Natural killer cell (primary cell): ENCODE measurements around the gene POU2F2. TPM values are rescaled to one million over a fixed set of nuclear protein-coding genes. Genes with fewer than 3 reads are reported as not detected.

Experiments
- ATAC-seq, 3 donors: fragments of 150-1000 bp in 2 of 3; fragments of 200-7000 bp in 1 of 3; cut with Tn5 transposase; 1 replicate in 1 of 3; 2 replicates in 2 of 3; pipeline ENCODE4 v1.10.0; 2021; ENCODE audit warnings: mild to moderate bottlenecking in 2 of 3, moderate library complexity in 2 of 3
- DNase-seq, 2 donors: peaks; one replicate each; pipeline versions ENCODE4 v3.0.0 to v3.0.0-alpha.2; 2013 to 2021; ENCODE audit warnings: mixed read lengths in 1 of 2
- H3K27ac ChIP-seq: one replicate; pipeline ENCODE4 v1.5.1; 2013; ENCODE audit warnings: mild to moderate bottlenecking, low read length
- H3K27me3 ChIP-seq: one replicate; pipeline ENCODE4 v1.6.1; 2013; ENCODE audit warnings: low read length; ENCODE audit not compliant: control insufficient read depth, insufficient read depth
- H3K36me3 ChIP-seq: one replicate; pipeline ENCODE4 v1.6.1; 2013; ENCODE audit warnings: low read length; ENCODE audit not compliant: control insufficient read depth, insufficient read depth
- H3K4me1 ChIP-seq: one replicate; pipeline ENCODE4 v1.6.1; 2013; ENCODE audit warnings: low read length; ENCODE audit not compliant: control insufficient read depth, insufficient read depth
- H3K4me3 ChIP-seq: one replicate; pipeline ENCODE4 v1.5.1; 2013; ENCODE audit warnings: low read length
- H3K9me3 ChIP-seq: one replicate; pipeline ENCODE4 v1.6.1; 2013; ENCODE audit warnings: low read length; ENCODE audit not compliant: control insufficient read depth, insufficient read depth
- H3K27ac Mint-ChIP-seq, 2 donors: one replicate each; pipeline ENCODE4 v1.8.0; 2022; ENCODE audit warnings: mild to moderate bottlenecking in 2 of 2, mixed read lengths in 2 of 2, moderate library complexity in 1 of 2
- H3K27me3 Mint-ChIP-seq, 2 donors: one replicate each; pipeline ENCODE4 v1.8.0; 2022; ENCODE audit warnings: low read depth in 2 of 2, mixed read lengths in 2 of 2
- H3K36me3 Mint-ChIP-seq: one replicate; pipeline ENCODE4 v1.8.0; 2022; ENCODE audit warnings: mixed read lengths
- H3K4me1 Mint-ChIP-seq, 2 donors: one replicate each; pipeline ENCODE4 v1.8.0; 2022; ENCODE audit warnings: mixed read lengths in 2 of 2
- H3K4me3 Mint-ChIP-seq: one replicate; pipeline ENCODE4 v1.8.0; 2022; ENCODE audit warnings: mild to moderate bottlenecking, moderate library complexity, mixed read lengths
- H3K9me3 Mint-ChIP-seq, 2 donors: one replicate each; pipeline ENCODE4 v1.8.0; 2022; ENCODE audit warnings: mixed read lengths in 2 of 2
- WGBS: methylation state at CpG from one replicate; pipeline ENCODE4 v1.1.7; 2013; ENCODE audit warnings: missing lambda C conversion rate; ENCODE audit not compliant: insufficient coverage; 5-methylcytosine and 5-hydroxymethylcytosine counted together
- intact Hi-C: fragments of 100-400 bp; cut with micrococcal nuclease; formaldehyde crosslinking; loops from one replicate; pipeline ENCODE4 v1.14.2; 2022
- total RNA-seq, 4 donors: library from RNA; stranded (reverse); fragments of 120-200 nt in 1 of 4; gene quantifications; one replicate each; pipeline versions ENCODE4 v1.2.3 to v1.2.4, GENCODE V29; 2013 to 2022
- TF ChIP-seq, protein P1 (sequence below): fragments of 200-600 bp; IDR thresholded peaks from one replicate; pipeline ENCODE4 v1.8.0; 2022; ENCODE audit warnings: antibody characterized with exemption

The POU2F2 gene
- total RNA-seq, 3 donors from 2014 or later (not counting 1 experiment from before 2014, with no cell fraction given): 27.3 to 40.8 (median 29.3) TPM

- peaks cover 0 to 5% of the 10 kb centered on the region in 2 donors for H3K4me1 Mint-ChIP-seq
- H3K4me1 ChIP-seq: peaks cover 15% of the 10 kb centered on the region
- intact Hi-C loops: no loop called here
- H3K4me3 ChIP-seq: no peak overlapping the region
- DNase-seq (no peak), ATAC-seq (no peak)
- WGBS: 93% methylated on average over 4 of the region's 4 CpGs
- TF ChIP-seq, protein P1, sequence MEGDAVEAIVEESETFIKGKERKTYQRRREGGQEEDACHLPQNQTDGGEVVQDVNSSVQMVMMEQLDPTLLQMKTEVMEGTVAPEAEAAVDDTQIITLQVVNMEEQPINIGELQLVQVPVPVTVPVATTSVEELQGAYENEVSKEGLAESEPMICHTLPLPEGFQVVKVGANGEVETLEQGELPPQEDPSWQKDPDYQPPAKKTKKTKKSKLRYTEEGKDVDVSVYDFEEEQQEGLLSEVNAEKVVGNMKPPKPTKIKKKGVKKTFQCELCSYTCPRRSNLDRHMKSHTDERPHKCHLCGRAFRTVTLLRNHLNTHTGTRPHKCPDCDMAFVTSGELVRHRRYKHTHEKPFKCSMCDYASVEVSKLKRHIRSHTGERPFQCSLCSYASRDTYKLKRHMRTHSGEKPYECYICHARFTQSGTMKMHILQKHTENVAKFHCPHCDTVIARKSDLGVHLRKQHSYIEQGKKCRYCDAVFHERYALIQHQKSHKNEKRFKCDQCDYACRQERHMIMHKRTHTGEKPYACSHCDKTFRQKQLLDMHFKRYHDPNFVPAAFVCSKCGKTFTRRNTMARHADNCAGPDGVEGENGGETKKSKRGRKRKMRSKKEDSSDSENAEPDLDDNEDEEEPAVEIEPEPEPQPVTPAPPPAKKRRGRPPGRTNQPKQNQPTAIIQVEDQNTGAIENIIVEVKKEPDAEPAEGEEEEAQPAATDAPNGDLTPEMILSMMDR: no peak
- H3K27me3 ChIP-seq: no peaks in the 10 kb centered on the region
- H3K36me3 Mint-ChIP-seq: peaks cover 10% of the 10 kb centered on the region
- peak overlapping the region; percentile 33 for H3K27ac ChIP-seq
- H3K36me3 ChIP-seq: peaks cover 44% of the 10 kb centered on the region
- H3K4me3 Mint-ChIP-seq: no peak overlapping the region
- no peaks in the 10 kb centered on the region for H3K27me3 Mint-ChIP-seq
- no peaks in the 10 kb centered on the region for H3K9me3 ChIP-seq
- H3K27ac Mint-ChIP-seq: peak overlapping the region in 1 of 2 donors; percentile 53
- no peaks in the 10 kb centered on the region for H3K9me3 Mint-ChIP-seq
These were observed 16.5 kb downstream of the POU2F2 start for GRCh38 chr19:42115705-42116104.

DNA sequence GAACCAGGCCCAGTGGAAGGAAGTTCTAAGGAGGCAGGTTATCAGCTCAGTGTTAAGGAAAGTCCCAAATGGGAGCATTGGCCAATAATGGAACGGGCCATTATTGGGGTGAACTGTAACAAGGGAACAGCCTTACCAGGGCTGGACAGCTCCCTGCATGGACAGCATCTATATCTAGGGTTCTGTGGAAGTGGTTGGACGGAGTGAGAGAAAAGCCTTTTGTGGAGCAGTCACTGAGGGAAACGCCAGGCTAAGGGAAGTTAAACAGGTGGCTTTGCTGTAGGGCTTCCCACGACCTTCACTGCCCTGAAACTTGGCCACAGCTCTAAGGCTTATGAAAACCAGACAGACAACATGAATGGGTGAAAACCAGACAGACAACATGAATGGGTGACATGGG is 17.0 kb downstream of the POU2F2 start:
- no peak for ATAC-seq
- H3K27me3 ChIP-seq: no peaks in the 10 kb centered on the region
- Mint-ChIP-seq H3K4me1 (peaks cover 0 to 5% of the 10 kb centered on the region in 2 donors), H3K9me3 (no peaks in the 10 kb centered on the region), H3K27me3 (no peaks in the 10 kb centered on the region), H3K36me3 (peaks cover 10% of the 10 kb centered on the region), H3K4me3 (no peak overlapping the region), H3K27ac (peak overlapping the region in 1 of 2 donors; percentile 53)
- H3K27ac ChIP-seq: peak overlapping the region; percentile 18
- peaks cover 46% of the 10 kb centered on the region for H3K36me3 ChIP-seq
- no peaks in the 10 kb centered on the region for H3K9me3 ChIP-seq
- TF ChIP-seq, protein P1: no peak
- intact Hi-C loops: no loop called here
- H3K4me1 ChIP-seq: peaks cover 15% of the 10 kb centered on the region
- H3K4me3 ChIP-seq: no peak overlapping the region
- 73% methylated on average over 4 of the region's 4 CpGs for WGBS
- DNase-seq: no peak

DNA sequence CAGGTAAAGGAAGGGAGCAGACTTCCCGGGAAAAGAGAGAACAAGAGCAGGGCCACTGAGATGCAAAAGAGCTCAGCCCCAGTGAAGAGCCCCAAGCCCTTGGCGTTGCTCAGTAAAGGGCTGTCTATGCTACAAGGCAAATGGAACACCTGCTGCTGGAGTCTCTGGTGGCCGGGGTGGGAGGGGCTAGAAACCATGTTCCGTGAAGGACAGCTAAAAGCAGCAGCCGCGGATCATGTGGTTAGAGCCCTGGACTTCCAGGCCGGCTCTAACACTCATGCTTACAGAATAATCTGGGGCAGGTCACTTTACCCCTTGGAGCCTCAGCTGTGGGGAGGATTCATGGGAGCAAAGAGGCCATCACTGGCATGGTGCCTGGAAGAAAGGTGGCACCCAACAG is 17.8 kb downstream of the POU2F2 start:
- peaks cover 0 to 5% of the 10 kb centered on the region in 2 donors for H3K4me1 Mint-ChIP-seq
- no peaks in the 10 kb centered on the region for H3K9me3 Mint-ChIP-seq
- TF ChIP-seq, protein P1: no peak
- no peaks in the 10 kb centered on the region for H3K27me3 ChIP-seq
- no peaks in the 10 kb centered on the region for H3K27me3 Mint-ChIP-seq
- peaks cover 46% of the 10 kb centered on the region for H3K36me3 ChIP-seq
- peaks cover 15% of the 10 kb centered on the region for H3K4me1 ChIP-seq
- WGBS: 60% methylated on average over 7 of the region's 7 CpGs
- H3K27ac ChIP-seq: peak overlapping the region; percentile 3
- intact Hi-C loops: no loop called here
- DNase-seq: no peak
- ATAC-seq: no peak
- H3K4me3 ChIP-seq: no peak overlapping the region
- no peak overlapping the region for H3K4me3 Mint-ChIP-seq
- H3K9me3 ChIP-seq: no peaks in the 10 kb centered on the region
- H3K27ac Mint-ChIP-seq: no peak overlapping the region
- H3K36me3 Mint-ChIP-seq: peaks cover 10% of the 10 kb centered on the region
